AG10803 (cell line): ENCODE results near the gene ZMYM2.

Experiments
- DNase-seq: peaks from one replicate; pipeline ENCODE4 v3.0.0; 2010; ENCODE audit warnings: low read depth
- H3K4me3 ChIP-seq: 2 replicates; pipeline ENCODE4 v1.5.1; 2011; ENCODE audit warnings: mild to moderate bottlenecking, low read length, control low read depth
- CTCF ChIP-seq: conservative IDR thresholded peaks from 2 replicates; pipeline ENCODE4 v1.5.1; 2011; ENCODE audit warnings: mild to moderate bottlenecking, low read length, control low read depth, inconsistent platforms

The ZMYM2 gene

GRCh38 chr13:20130652-20131051, 172.1 kb downstream of the ZMYM2 start:
- H3K4me3 ChIP-seq, result no peak overlapping the region

GRCh38 chr13:20131057-20131832, 172.7 kb downstream of the ZMYM2 start:
- no peak for TF ChIP-seq CTCF
- H3K4me3 ChIP-seq, result no peak overlapping the region
- DNase-seq, result no peak

More at GRCh38 chr13:20130652-20131051, 172.1 kb downstream of the ZMYM2 start:
- DNase-seq, result no peak
- no peak for TF ChIP-seq CTCF

GRCh38 chr13:20132052-20132634, 173.6 kb downstream of the ZMYM2 start:
- DNase-seq, result no peak
- no peak overlapping the region for H3K4me3 ChIP-seq
- TF ChIP-seq CTCF, result no peak

DNA sequence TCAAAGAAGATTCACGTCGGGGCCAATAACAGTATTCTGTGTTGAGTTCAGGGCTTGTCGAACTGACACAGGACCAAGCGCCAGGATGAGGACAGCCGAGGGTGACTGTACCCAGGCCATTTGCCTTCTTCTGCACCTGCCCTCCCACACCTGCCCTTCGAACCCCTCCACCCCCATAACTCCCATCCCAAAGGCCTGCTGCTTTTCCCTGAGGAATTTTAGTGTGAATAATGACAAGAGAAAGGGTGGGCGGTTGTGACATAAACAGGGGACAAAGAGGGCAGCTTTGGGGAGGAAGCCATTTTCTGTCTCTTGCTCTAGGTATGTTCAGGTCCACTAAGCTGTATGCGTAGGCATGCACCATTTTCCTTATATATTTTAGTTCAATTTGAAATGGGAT, 176.2 kb downstream of the ZMYM2 start:
- no peak for DNase-seq
- no peak for TF ChIP-seq CTCF
- no peak overlapping the region for H3K4me3 ChIP-seq

DNA sequence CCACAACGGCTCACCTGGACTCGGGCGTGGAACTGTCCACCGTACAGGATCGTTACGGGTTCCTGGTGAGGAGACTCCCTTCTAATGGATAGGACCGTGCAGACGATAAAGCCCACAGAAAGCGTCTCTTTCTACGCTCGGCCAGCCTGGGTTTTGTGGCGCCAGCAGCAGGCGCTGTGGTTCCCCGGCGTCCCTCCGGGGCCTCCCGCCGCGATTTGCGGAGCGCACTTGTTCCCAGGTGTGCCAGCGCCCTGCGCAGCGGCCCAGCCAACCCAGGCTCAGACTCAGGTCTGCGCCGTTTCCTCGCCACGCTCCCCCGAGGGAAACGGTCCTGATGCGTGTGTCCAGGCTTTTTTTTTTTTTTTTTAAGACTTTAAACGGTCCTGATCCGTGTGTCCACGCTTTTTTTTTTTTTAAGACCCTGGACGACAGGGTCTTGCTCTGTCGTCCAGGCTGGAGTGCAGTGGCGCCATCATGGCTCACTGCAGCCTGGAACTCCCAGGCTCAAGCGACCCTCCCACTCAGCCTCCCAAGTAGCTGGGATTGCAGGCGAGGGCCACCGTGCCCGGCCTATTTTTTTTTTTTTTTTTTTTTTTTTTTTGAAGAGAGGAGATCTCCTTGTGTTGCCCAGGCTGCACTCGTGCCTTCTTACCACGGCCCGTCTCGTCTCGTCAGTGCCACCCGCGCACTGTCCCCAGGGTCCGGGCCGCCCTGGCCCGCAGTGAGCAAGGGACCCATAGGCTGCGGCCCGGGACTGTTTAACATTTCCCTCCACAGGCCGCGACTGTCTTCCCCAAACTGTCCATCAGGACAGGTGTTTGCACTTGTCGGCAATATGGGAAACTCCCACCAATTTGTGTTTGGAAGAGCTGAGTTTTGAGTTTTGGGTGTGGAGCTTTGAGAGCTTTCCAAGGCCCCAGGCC, 178.5 kb downstream of the ZMYM2 start:
- no peak for DNase-seq
- H3K4me3 ChIP-seq, result no peak overlapping the region

GRCh38 chr13:20137875-20138274, 179.3 kb downstream of the ZMYM2 start:
- no peak for DNase-seq
- no peak overlapping the region for H3K4me3 ChIP-seq
- no peak for TF ChIP-seq CTCF

More for the DNA sequence above, 178.5 kb downstream of the ZMYM2 start:
- TF ChIP-seq CTCF, result peak; percentile 30
